Muscle of leg (tissue), 11 donors: Measurements from ENCODE around the gene KRTAP10-12. TPM values are rescaled to one million over a fixed set of nuclear protein-coding genes. Genes with fewer than 3 reads are reported as not detected.
"Not testable (repeated sequence)": the region's sequence is repeated elsewhere in the genome, so short reads cannot be mapped to it uniquely, and the experiment has no call there.

Experiments
- DNase-seq: peaks from one replicate; pipeline ENCODE4 v3.0.0; 2013
- H3K27ac ChIP-seq: one replicate; pipeline ENCODE4 v1.5.1; 2013; ENCODE audit warnings: mild to moderate bottlenecking, low read length, control low read depth
- H3K27me3 ChIP-seq: one replicate; pipeline ENCODE4 v1.6.1; 2013; ENCODE audit warnings: low read length; ENCODE audit not compliant: control insufficient read depth, insufficient read depth
- H3K36me3 ChIP-seq: one replicate; pipeline ENCODE4 v1.6.1; 2013; ENCODE audit warnings: low read length; ENCODE audit not compliant: control insufficient read depth, insufficient read depth
- H3K4me1 ChIP-seq: one replicate; pipeline ENCODE4 v1.6.1; 2013; ENCODE audit warnings: low read length; ENCODE audit not compliant: control insufficient read depth, insufficient read depth
- H3K4me3 ChIP-seq: one replicate; pipeline ENCODE4 v1.5.1; 2013; ENCODE audit warnings: low read length, control low read depth
- H3K9me3 ChIP-seq: replicated peaks from 2 replicates; pipeline ENCODE4 v1.6.1; 2013; ENCODE audit warnings: low read depth, low read length; ENCODE audit not compliant: control insufficient read depth
- WGBS: methylation state at CpG from one replicate; pipeline ENCODE4 v1.1.5; 2013; ENCODE audit warnings: missing lambda C conversion rate; ENCODE audit not compliant: insufficient coverage; 5-methylcytosine and 5-hydroxymethylcytosine counted together
- polyA plus RNA-seq, 8 donors: library from polyadenylated mRNA; unstranded; fragments of 120-200 nt; gene quantifications; one replicate each; pipeline versions ENCODE4 v1.2.1 to v1.2.3, GENCODE V29; 2013; ENCODE audit warnings: inconsistent platforms in 1 of 8, low replicate concordance in 1 of 8; ENCODE audit not compliant: insufficient read length in 8 of 8, insufficient read depth in 1 of 8
- total RNA-seq: library from RNA; stranded (reverse); fragments of 120-200 nt; gene quantifications from one replicate; pipeline ENCODE4 v1.2.4, GENCODE V29; 2013

The KRTAP10-12 gene
- total and polyA plus RNA-seq, 9 donors: not detected

DNA sequence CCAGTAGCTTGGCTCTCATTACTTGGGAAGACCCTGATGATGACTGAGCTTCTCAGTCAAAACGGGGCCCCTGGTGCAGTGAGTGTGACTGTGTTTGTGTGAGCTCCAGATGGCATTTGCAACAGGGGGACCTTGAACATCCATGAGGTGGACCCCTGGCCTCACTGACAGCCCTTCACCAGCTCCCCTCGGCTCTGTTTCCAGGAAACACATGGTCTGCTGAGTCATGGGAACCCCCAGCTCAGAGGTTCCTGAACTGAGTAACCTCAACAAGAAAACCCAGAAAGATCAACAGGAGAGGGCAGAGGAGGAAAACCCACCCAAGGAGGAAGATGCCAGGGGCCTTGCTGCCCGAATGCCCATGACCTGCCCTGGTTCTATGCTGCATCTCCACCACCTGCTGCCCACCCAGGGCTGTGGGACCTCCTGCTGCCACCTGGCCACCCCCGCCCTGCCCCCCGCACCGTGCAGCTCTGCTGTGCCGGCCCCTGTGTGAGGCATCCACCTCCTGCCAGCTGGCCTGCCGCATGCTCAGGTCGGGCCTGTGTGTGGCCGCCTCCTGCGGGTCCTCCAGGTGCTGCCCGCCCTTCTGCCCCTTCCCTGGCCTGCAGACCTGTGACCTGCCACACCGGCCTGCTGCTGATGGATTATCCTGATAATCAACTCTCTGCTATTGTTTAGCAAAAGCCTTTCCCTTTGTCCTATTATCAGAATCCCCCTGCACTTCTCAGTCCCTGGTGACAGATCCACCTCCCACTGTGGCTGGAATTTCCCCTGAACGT, 10.8 kb upstream of the KRTAP10-12 start:
- H3K9me3 ChIP-seq: no peaks in the 10 kb centered on the region
- peaks cover 49% of the 10 kb centered on the region for H3K27me3 ChIP-seq
- DNase-seq: no peak
- H3K4me3 ChIP-seq: no peak overlapping the region
- peaks cover 17% of the 10 kb centered on the region for H3K4me1 ChIP-seq
- H3K27ac ChIP-seq: no peak overlapping the region
- H3K36me3 ChIP-seq: no peaks in the 10 kb centered on the region
- 48% methylated on average over 12 of the region's 14 CpGs for WGBS

DNA sequence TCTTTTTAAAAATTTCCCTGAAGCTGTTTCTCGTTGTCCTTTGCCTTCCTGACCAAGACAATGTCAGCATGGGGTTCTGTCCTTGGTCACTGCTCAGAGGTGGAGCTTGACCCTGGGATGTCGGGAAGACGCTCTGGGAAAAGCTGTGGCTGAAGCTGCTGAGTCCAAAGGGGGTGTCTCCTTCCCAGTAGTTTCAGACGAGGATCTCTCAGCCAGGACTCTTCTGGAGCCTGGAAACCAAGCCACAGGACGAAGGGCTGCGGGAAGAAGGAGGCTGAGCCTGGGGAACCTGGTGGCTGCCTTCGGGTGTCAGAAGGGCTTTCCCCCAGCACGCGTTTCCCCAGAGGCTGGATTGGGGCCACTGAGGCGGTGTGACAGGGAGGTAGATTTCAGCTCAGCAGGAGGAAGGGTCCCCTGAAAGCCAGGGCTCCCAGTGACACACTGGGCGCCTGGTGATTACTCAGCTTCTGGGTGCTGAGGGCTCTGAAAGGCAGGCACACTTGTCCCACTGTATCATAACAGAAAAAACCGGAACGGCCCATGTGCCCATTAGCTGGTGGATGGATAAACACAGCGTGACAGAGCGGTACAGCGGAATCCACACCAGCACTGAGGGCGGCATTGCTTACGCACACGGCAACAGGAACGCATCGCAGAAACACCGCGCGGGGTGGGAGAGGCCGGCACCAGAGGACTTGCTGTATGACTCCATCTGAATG, 10.0 kb upstream of the KRTAP10-12 start:
- WGBS: 62% methylated on average over 24 of the region's 25 CpGs
- H3K9me3 ChIP-seq: no peaks in the 10 kb centered on the region
- H3K27me3 ChIP-seq: peaks cover 45% of the 10 kb centered on the region
- no peak overlapping the region for H3K4me3 ChIP-seq
- no peaks in the 10 kb centered on the region for H3K36me3 ChIP-seq
- no peak overlapping the region for H3K27ac ChIP-seq
- H3K4me1 ChIP-seq: peaks cover 16% of the 10 kb centered on the region
- DNase-seq: no peak

DNA sequence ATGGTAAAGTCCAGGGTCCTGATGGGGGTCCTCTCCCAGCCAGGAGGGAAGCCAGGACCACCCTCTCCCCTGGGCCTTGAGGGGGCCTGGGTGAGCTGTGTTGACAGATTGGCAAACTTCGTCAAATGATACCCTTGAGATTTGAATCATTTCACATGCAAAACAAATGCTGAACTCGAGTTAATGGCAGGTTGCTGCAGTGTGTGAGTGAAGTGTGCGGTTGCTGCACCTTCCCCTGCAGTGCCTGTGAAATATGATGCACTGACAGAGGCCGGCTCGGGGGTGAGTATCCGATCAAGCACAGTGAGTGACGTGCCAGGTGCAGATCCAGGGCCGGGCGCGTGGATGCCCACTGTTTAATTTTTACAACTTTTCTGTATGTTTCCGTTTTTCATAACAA, 9.3 kb upstream of the KRTAP10-12 start:
- H3K9me3 ChIP-seq: peaks cover 4% of the 10 kb centered on the region
- peaks cover 13% of the 10 kb centered on the region for H3K4me1 ChIP-seq
- WGBS: 33% methylated on average over 1 of the region's 11 CpGs
- no peak overlapping the region for H3K4me3 ChIP-seq
- H3K36me3 ChIP-seq: no peaks in the 10 kb centered on the region
- H3K27me3 ChIP-seq: peaks cover 42% of the 10 kb centered on the region
- peak; percentile 37 for DNase-seq
- no peak overlapping the region for H3K27ac ChIP-seq

DNA sequence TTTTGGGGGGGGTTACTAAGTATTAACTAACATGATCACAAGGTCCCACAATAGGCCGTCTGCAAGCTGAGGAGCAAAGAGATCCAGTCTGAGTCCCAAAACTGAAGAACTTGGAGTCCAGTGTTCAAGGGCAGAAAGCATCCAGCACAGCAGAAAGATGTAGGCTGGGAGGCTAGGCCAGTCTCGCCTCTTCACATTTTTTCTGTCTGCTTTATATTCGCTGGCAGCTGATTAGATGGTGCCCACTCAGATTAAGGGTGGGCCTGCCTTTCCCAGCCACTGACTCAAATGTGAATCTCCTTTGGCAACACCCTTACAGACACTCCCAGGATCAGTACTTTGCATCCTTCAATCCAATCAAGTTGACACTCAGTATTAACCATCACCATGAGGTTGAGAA, 7.2 kb upstream of the KRTAP10-12 start:
- not testable (repeated sequence) for H3K27ac ChIP-seq, H3K36me3 ChIP-seq, DNase-seq, H3K4me3 ChIP-seq, H3K9me3 ChIP-seq
- H3K4me1 ChIP-seq: peaks cover 13% of the 10 kb centered on the region
- WGBS: 100% methylated on average over 2 of the region's 3 CpGs
- H3K27me3 ChIP-seq: peaks cover 33% of the 10 kb centered on the region

DNA sequence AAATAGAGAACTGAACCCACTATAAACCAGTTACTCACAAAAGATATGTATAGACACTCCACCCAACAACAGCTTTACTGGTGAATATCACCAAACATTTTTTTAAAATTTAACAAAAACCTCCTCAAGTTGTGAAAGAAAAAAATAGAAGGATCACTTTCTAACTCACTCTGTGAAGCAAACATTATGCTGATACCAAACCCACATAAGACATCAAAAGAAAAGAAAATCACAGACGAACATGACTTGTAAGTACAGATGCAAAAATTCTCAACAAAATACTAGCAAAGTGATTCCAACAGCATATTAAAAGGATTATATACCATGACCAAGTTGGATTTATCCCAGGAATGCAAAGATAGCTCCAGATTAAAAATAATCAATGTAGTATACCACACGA, 5.3 kb upstream of the KRTAP10-12 start:
- DNase-seq: no peak
- WGBS: no CpG with 5 or more reads among the region's 2 CpGs
- Histone ChIP-seq H3K4me3 (no peak overlapping the region), H3K9me3 (peaks cover 8% of the 10 kb centered on the region), H3K36me3 (no peaks in the 10 kb centered on the region), H3K27ac (no peak overlapping the region), H3K4me1 (peaks cover 11% of the 10 kb centered on the region), H3K27me3 (peaks cover 29% of the 10 kb centered on the region)

DNA sequence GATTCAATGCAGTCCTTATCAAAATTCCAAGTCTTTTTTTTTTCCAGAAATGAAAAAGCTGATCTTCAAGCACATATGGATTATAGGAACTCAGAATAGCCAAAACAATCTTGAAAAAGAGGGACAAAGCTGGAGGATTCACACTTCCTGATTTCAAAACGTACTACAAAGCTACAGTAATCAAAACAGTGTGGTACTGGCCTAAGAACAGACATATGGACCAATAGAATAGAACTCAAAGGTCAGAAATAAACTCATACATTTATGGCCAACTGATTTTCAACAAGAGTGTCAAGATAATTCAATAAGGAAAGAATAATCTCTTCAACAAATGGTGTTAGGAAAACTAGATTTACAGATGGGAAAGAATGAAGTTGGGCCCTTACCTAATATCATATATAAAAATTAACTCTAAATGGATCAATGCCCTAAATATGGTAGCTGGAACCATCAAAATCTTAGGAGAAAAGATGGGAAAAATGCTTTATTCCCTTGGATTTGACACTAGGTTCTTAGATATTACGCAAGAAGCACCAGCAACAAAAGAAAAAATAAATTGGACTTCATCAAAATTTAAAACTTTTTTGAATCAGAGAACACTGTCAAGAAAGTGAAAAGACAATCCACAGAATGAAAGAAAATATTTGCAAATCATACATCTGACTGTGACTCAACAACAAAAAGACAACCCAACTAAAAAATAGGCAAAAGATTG, 4.0 kb upstream of the KRTAP10-12 start:
- WGBS: no CpG with 5 or more reads among the region's 2 CpGs
- peaks cover 3% of the 10 kb centered on the region for H3K4me1 ChIP-seq
- peaks cover 8% of the 10 kb centered on the region for H3K9me3 ChIP-seq
- H3K4me3 ChIP-seq: no peak overlapping the region
- DNase-seq: no peak
- H3K27ac ChIP-seq: no peak overlapping the region
- H3K27me3 ChIP-seq: peaks cover 30% of the 10 kb centered on the region
- no peaks in the 10 kb centered on the region for H3K36me3 ChIP-seq

DNA sequence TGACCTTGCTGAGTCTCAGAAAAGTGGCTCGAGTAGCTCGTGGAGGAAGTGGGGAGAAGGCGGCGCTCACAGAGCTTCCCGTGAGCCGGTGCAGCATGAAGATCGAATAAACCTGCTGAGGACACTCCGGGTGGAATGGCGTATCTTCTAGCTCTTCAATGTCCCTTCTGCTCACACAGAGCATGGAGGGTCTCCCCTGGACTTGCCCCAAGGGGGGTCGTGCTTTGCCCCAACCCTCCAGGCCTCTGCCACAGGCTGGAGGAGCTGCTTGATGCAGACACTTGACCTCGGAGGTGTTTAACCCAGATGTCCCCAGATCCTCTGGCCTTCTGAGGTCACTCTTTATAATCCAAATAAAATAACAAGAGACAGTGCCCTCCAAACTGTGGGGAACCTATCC, 2.2 kb upstream of the KRTAP10-12 start:
- H3K4me1 ChIP-seq: peaks cover 4% of the 10 kb centered on the region
- peaks cover 8% of the 10 kb centered on the region for H3K9me3 ChIP-seq
- 72% methylated on average over 11 of the region's 11 CpGs for WGBS
- no peak for DNase-seq
- H3K36me3 ChIP-seq: no peaks in the 10 kb centered on the region
- peaks cover 36% of the 10 kb centered on the region for H3K27me3 ChIP-seq
- no peak overlapping the region for H3K4me3 ChIP-seq
- no peak overlapping the region for H3K27ac ChIP-seq

DNA sequence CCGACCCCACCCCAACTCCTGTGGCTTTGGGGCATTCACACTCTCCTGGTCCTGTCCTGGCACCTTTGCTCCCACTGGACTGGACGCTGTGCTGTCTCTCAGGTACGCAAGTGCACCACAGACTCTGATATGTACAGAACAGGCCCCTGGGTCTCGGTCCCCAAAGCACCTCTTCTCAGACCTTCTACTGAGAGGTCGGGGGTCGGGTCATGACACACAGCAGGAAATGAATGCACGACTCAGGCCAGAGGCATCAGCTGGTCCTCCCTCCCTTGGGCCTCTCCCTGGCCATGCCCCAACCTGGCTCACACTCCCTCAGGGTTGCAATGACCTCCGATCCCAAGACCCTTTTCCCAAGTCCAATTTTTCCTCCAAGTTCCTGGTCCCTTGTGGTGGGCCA, 1.8 kb upstream of the KRTAP10-12 start:
- Histone ChIP-seq H3K36me3 (no peaks in the 10 kb centered on the region), H3K4me1 (peaks cover 4% of the 10 kb centered on the region), H3K9me3 (peaks cover 8% of the 10 kb centered on the region), H3K27me3 (peaks cover 40% of the 10 kb centered on the region), H3K27ac (no peak overlapping the region), H3K4me3 (no peak overlapping the region)
- no peak for DNase-seq
- 64% methylated on average over 6 of the region's 8 CpGs for WGBS

DNA sequence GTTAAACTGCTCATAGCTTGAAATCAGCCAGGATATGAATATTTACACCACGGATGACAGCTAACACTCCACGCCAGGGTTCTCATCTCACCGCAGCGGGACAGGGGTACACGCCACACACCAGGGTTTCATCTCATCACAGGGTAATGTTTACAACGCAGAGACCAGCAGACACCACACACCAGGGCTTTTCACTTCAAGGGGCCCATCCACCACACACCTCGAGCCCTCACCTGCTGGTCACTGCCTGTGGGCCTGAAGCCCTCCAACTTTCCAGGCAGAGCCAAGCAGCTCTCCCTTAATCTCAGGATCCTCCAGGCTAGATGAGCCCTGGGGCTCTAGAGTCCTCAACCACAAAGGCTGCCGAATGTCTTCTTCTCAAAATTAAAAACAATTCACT, 1.3 kb upstream of the KRTAP10-12 start:
- Histone ChIP-seq H3K27ac (no peak overlapping the region), H3K27me3 (peaks cover 44% of the 10 kb centered on the region), H3K4me3 (no peak overlapping the region), H3K36me3 (no peaks in the 10 kb centered on the region), H3K9me3 (peaks cover 8% of the 10 kb centered on the region), H3K4me1 (peaks cover 4% of the 10 kb centered on the region)
- 82% methylated on average over 7 of the region's 8 CpGs for WGBS
- no peak for DNase-seq

DNA sequence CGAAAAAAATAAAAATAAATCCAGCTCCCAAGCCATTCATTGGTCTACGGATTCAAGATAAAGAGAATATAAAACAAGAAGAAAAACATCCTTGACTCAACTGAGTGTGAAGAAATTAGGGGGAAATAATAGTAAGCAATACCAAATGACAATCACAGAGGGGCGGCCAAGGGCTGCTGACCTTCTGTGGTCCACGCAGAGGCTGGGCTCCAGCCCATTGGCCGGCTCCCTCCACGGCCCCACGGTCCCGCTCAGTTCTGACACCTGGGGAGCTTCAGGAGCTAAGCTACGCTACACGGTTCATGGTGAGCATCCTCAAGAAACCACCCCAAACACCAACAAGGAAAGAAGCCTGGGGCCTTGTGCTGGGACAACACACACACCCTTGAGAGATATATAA, 400 bp upstream of the KRTAP10-12 start:
- H3K4me3 ChIP-seq: no peak overlapping the region
- peaks cover 54% of the 10 kb centered on the region for H3K27me3 ChIP-seq
- H3K27ac ChIP-seq: no peak overlapping the region
- peaks cover 8% of the 10 kb centered on the region for H3K9me3 ChIP-seq
- 42% methylated on average over 4 of the region's 10 CpGs for WGBS
- no peaks in the 10 kb centered on the region for H3K36me3 ChIP-seq
- H3K4me1 ChIP-seq: peaks cover 4% of the 10 kb centered on the region
- no peak for DNase-seq
